Renal cortical epithelial cell (primary cell): ENCODE results near the gene DOCK4. TPM values are rescaled to one million over a fixed set of nuclear protein-coding genes. Genes with fewer than 3 reads are reported as not detected.

ENCODE experiments used
- DNase-seq: peaks from one replicate; pipeline ENCODE4 v3.0.0-alpha.2; 2011; ENCODE audit warnings: low read depth
- total RNA-seq: library from RNA; depleted of rRNA; stranded (reverse); fragments of >200 nt; gene quantifications from 2 replicates; pipeline ENCODE4 v1.2.3, GENCODE V29; 2014

DOCK4 gene
- total RNA-seq, 1 donor from 2014 or later: 50.4 TPM

DNA sequence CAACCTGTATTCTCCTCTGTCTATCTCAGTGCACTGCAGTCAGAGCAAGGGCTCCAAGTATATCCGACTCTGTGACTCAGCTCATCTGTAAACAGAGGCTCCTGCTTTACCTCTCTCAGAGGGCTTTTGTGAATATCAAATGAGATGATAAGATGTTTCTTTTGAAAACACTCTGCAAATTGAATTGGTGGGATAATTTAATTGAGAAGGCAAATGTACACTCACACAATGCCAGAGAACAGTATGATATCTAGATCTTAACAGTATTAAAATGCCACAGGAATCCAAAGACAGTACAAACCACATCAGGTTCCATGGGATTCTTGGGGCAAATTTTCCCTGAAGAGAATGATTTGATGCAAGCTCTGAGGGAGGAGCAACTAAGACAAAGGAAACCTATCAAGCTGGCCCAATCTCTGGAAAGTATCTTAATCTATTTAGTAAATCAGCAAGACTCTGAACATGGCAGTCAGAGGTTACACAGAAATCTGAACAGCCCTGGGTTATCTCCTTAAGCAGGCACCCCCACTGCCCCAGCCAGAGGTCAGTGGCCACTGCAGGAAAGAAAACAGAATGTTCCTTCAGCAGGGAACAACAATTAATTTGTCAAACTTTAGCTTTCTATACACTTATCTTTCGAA is 45.9 kb downstream of the DOCK4 start:
- peak; percentile 68 for DNase-seq

DNA sequence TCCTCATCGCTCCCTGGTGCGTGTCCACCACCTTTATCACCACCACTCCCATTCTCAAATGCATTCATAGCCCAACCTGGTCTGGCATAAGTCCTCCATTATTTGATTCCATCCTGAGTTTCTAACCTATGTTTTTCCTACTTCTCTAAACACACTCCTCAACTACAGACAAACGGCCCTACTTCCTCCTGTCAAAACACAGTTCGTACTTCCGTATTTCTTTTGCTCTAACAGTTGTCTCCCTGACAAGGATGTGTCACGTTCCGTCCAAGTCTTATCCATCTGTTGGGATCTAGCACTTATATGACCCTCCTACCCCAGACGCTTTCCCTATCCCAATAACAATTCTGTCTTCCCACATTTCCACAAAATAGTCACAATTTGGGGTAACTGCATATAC is 46.8 kb downstream of the DOCK4 start:
- DNase-seq: no peak

DNA sequence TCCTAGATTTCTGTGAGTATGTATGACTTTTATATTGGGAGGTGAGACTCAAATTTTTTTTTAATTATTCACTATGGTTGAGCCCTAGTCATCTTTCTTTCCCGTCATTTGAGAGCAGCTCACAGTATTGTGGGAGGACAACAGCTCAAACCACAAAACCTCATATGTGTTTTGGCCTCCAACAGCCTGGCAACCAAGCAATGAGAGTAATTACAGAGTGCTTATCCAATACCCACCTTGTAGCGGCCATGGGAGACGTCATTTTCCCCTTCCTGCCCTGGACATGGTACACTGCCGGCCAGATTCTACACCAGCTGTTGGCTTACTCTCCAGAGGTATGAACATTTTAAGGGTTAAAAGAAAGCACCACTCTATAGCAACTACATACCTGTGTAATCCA is 49.1 kb downstream of the DOCK4 start:
- DNase-seq: peak; percentile 97

DNA sequence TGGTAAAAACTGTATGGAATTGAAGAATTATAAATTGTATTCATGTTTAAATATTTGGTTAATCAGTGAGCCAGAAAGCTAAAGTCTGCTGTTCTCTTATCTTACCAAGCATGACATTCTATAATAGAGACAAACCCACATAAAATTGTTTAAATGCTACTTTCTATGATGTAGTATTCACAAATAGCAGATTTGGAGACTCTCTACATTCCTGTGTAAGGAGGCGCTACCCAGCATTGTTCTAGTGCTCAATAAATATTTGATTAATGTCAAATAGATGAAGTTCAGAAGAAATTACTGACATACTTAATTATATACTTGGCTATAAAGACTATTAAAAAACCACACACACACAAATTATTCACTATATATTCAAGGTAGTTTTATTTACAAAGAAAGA is 49.8 kb downstream of the DOCK4 start:
- peak; percentile 62 for DNase-seq

DNA sequence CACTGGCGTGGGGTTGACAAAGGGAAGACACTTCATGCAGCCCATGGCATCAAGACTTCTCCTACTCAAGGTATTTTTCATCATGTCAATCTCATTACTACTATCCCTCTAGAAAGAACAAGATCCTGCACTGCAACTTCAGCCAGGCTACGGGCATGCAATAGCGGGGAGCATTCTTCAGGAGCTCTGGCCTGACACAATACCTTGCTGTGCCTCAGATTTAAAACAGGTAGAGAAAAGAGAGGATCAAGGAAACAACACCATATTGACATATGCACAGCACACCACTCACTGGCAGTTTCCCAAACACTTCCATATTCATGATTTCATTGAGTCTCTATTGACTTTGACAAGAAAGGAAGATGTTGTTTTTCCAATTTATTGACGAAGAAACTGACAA is 51.5 kb downstream of the DOCK4 start:
- no peak for DNase-seq

DNA sequence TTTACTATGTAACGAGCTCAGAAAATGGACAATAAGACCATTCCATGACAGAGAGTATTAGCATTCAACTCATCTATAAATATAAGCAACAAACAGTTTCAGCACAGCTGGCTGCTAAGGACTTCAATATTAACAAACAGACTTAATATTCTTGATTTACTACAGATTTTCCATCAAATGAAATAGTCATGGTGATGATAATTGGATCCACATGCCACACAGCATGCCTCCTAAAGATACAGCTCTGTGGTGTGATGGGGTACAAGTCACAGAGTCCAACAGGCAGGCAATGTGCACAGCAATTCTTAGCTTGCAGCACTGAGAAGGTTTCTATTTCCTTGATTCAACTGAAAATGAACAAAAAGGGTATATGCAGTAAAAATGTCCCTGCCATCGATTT is 54.0 kb downstream of the DOCK4 start:
- DNase-seq: no peak

DNA sequence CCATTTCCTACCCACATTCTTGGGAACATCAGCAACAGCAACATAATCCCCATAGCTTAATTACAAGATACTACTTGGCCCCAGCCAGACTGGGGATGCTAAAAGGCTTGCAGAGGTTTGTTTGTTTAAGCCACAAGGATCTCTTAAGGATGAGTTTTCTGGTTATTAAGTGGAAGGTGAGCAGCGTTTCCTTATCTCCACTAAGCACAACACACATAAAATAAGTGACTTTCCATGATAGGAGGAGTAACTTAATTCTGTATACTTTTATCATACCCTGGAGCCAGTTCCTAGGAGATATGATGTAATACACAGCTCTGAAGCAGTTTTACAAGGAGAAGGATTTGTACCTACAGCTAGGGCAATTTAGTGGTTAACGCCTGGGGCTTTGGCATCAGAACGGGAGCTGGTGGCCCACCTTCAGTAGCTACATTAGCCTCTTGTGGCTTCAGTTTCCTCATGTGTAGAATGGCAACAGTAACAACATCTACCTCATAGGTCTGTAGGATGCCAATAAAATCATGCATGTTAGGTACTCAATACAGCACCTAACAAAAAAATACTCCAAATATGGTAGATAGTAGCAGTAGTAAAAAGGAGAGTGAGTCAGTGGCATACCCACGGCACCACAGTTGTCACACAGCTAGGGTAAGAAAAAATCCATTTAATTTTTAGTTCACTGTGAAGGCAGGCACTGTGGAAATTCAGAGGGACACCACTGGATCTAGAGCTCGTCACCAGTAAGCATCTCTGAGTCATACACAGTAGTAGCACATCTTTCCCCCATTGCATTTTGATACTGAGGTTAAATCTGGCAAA is 55.2 kb downstream of the DOCK4 start:
- DNase-seq: no peak

DNA sequence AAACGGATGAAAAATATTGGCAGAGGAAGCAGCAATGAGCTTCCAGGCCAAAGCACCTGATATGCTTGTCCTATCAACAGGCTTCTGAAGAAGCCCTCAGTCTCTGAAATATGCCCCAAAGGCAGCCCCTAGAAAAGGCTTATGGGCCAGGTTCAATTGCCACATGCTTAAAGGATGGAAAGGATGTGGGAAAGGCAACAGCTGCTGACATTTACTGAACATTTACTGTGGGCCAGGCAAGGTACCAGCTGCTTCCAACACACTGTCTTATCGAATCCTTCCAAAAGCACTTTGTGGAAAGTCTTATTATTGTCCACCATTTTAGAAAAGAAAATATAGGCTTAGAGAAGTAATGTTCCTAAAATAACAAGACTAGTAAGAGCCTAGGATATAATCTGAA is 56.5 kb downstream of the DOCK4 start:
- DNase-seq: no peak

DNA sequence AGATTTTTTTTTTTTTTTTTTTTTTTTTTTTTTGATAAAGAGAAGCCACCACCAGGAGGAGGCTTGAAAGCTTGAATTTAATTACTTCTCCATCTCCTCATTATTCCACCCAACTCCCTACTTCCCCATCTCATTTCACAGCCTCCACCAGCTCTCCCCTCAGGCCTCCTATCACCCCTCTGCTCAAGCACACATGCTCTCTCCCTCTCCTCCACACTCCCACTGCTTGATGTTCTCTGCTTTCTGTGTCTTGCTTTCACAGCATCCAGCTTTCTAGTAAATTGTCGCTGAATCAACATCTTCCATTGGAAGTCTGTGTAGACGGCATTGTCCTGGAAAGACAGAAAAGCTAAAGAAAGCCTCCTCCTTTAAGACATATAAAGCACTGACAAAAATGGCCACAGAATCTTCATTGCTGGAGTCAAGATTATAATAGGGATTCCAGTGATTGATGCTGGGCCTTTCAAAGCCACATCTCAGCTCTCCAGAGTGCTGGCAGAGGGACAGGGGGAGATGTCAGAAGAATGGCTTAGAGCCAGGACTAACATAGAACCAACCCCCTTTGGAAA is 58.3 kb downstream of the DOCK4 start:
- no peak for DNase-seq

DNA sequence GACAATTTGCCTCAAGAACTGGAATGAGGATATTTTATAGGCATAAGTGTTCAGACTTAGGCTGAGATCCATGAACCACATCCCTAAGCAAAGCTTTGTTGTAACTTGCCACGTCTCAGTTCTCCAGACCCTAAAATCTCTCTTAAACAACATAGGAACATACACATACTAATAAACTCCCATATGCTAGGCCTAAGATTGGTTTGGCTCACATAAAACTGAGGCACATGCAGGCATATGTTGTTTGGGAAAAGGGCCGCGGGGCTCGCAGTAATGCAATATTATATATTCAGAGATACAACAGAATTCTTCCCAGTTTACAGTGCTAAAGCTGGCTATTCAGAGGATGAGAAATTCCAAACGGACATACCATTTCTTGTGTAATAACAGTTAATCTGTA is 61.0 kb downstream of the DOCK4 start:
- DNase-seq: no peak

DNA sequence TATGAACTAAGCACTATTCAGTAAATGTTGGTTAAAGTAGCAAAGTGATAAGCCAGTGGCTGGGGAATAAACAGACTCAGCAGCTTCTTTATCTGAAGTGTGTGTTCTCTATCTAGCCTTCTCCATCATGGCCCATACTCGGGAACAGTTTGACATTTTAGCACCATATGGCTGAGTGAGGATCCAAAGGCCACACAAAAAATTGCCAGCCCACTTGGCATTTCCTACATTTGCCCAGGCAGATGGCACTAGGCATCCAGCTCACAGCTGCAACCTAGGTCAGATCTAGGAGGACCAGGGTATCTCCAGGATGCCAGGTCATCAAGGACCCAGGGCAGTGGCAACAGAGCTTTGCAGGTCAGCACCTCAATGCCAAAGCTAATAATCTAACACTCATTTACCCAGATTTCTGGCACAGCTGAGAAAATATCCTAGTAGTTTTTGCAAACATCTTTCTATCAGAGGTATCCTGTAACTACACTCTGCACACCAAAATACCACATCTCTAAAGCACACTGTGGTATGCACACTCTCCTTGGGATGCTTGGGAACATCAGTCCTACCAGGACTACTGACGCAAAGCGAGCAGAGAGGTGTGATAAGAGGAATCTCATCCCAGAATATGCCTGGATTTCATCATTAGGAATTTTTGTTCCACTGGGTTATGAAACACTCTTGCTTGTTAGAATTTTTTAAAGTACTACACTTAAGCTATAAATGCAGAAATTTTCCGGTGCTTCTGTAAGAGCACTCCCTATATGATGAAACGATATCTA is 61.7 kb downstream of the DOCK4 start:
- DNase-seq: no peak

DNA sequence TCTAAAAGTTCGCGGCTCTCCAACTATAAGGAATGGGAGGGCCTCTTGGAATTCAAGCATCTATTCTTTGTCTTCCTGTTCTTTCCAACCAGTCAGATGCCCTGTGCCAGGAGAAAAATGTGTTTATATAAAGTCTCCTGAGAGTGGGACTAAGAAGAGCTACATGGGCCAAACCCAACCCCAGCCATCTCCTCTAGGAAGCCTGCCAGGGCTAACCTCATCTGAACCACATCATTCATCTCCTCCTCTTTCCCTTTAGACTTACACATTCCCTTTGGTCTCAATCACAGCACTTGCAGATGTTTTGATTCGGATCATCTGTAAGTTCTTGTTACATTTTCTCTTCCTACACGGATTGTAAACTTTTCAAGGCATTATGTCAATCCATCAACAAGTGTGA is 62.6 kb downstream of the DOCK4 start:
- peak; percentile 48 for DNase-seq

DNA sequence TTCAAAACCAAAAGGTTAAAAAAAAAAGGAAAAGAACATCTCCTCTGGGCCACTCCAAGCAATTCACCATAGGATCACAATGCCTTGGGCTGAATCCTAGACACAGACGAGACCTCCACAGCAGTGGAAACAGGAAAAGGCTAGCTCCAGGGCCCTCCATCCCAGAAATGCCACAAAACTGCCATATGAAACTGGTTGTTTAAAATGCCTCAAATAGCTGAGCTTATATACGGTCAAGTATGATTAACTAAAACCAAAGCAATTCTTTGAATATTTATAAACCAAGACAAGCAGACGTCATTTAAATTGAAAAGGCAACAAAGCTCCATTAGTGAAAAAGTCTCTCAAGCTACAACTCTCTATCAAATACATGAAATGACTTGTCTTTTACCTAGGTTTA is 63.1 kb downstream of the DOCK4 start:
- DNase-seq: no peak

DNA sequence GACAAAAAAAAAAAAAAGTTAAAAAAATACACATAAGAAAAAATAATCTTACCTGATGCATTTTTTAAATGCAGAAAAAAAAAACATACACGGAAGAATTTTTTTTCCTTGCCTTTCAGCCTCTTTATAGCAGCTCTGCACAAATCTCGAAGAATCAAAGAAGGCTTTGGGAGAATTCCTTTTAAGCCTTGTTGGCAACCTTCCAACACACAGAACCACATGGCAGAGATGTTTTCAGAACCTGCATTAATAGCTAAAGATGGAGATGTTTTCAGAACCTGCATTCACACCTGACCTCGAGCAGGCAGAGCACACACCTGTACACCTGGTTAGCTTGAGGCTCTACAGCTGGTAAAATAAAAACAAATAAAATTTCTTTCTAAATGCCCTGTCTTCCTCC is 65.6 kb downstream of the DOCK4 start:
- DNase-seq: no peak

DNA sequence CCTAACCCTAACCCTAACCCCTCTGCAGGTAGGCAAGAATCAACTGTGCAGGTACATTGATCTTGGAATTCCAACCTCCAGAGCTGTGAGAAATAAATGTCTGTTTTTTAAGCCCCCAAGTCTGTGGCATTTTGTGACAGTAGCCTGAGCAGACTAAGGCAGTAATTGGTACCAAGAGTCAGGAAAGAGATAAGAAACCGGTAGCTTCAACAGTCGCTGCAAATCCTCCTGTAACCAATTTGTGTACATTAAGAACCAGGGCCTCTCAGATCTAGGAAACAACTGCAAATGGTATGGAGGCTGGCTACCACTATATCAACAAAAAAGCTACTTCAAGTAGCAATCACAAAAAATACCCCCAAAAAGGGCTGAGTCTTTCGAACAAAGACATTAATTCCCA is 67.3 kb downstream of the DOCK4 start:
- no peak for DNase-seq

DNA sequence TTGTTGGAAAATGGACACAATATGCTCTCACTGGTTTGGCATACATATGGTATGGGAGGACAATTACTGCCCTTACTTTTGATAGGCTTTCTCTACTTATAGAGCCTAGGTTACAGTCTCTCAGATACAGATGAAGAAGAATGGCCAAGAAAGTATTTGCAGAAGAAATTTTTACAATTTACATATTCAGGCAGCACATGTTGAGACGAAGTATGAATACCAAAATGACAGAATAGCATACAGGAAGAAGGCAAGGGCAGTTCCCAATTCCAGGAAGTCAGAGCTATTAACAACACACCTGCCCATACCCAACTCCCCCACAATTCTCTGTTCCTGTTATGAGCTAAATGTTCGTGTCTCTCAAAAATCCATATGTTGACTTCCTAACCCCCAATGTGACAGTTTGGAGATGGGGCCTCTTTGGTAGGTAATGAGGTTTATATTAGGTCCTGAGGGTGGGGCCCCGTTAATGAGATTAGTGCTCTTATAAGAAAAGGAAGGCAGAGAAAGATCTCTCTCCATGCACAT is 67.8 kb downstream of the DOCK4 start:
- no peak for DNase-seq

DNA sequence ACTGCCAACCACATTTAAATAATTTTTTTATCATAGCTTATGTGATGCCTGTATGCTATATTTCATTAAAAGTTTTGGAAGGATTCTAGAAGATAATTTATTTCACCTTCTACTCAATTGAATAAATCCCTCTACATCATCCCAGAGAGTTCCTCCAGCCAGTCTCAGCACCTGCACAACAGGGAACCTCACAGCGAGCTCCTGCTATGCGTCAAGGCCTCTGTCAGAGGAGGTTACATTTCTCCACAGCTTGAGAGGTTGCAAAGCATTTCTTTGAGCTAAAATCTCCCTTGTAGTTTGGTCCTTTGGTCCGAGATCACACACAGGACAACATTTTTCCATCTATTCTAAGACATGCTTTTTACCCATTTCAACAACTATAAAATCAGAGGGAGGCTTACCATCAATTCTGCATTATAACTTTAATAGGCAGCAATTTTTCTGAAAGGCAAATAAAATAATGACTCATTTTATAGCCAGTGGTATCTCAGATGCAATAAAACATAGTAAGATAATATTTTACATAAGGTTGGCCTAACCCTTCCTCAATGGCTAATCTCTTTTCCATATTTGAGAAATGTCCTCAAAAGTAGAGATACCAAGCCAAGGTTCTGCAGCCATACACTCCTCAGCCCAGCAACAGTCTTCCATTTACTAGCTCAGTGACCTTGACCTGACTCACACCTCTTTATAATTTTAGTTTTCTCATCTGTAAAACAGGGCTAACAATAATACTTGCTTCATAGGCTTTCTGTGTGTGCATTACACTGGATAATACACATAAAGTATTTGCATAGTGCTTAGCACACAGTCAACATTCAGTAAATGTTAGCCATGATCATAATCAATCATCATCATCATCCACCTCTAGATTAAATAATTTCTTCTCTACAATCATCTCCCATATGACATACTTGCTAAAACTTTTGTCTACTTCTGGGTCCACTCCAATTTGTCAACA is 68.8 kb downstream of the DOCK4 start:
- DNase-seq: no peak

DNA sequence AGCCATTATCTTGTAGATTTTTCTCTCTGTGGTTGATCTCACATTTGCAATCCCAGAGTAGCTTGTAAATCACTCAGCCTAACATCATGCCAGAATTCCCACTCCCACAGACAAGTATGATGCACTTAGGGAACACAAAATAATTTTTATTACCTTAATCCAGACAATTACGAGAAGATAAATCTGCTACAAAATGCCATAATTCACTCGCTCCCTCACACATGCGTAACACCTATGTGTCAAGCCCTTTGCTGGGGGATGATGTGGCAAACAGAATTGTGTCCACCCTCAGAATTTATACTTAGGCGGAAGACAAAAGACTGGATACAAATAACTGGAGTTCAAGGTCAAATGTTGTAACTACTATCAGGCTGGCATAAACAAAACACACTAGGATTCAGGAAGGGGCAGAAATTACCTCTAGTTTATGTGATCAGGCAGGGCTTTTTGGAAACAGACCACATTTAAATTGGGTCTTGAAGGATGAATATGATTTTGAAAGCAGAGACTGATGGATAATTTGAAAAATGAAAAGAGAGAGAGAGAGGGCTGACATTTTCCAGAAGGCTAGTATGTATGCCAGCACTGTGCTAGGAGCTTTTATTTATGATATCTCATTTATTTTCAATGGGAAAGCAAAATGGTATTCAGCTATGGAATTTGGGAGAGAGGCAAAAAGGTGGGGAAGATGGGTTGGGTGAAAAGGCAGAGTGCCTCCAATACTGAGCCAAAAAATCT is 69.8 kb downstream of the DOCK4 start:
- peak; percentile 16 for DNase-seq

DNA sequence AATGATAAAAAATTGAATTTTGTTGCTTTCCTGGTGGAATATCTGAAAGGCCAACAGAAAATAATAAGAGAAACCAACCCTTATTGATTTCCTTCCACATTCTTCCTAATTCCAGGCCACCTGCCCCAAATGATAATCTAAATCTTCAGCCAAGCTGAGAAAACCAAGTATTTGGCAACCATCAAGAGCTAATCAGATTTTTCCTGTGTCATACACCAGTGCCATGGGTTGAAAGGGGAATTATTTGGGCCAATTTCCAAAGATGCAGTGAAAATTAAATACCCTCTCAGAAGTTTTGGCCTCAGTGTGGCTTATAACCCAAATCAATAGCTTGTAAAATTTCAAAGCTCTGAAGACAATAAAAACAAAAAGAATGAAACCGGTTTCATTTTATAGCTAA is 70.4 kb downstream of the DOCK4 start:
- DNase-seq: no peak

DNA sequence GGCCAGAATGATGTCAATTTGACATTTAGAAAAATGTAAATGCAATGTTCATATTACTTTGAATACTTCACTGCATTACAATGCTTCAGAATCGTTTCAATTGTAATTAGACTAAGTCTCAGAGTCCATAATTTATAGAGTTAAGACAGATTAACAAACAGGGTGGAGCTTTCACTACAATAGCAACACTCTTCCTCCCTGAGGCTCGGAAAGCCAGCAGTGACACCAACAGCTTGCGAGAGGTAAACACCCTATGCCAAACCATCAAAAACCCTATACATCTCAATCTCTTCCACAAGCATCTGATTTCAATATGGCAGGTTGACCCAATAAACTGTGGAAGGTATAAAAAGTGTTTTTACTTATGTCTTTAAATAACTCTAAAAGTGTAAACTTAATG is 72.2 kb downstream of the DOCK4 start:
- no peak for DNase-seq
